Endothelial cell of umbilical vein (primary cell): ENCODE measurements around the gene CNTNAP2.

Source experiments
- EZH2 ChIP-seq: IDR thresholded peaks from 2 replicates; pipeline ENCODE4 v1.6.1; 2012; ENCODE audit warnings: borderline replicate concordance, low read depth, mild to moderate bottlenecking, moderate library complexity, low read length, inconsistent platforms; ENCODE audit not compliant: severe bottlenecking
- FOS ChIP-seq: IDR thresholded peaks from 2 replicates; pipeline ENCODE4 v1.6.1; 2011; ENCODE audit warnings: mild to moderate bottlenecking, low read length, moderate library complexity, borderline replicate concordance; ENCODE audit not compliant: insufficient read depth
- GATA2 ChIP-seq: IDR thresholded peaks from 2 replicates; pipeline ENCODE4 v1.7.0; 2011; ENCODE audit warnings: low read depth, mild to moderate bottlenecking, moderate library complexity, mixed read lengths, low read length; ENCODE audit not compliant: insufficient read length, insufficient read depth
- JUN ChIP-seq: IDR thresholded peaks from 2 replicates; pipeline ENCODE4 v1.6.1; 2011; ENCODE audit warnings: borderline replicate concordance, low read depth; ENCODE audit not compliant: insufficient read length, insufficient read depth
- POLR2A ChIP-seq: IDR thresholded peaks from 2 replicates; pipeline ENCODE4 v1.6.1; 2012; ENCODE audit warnings: low read depth, mild to moderate bottlenecking, control low read depth, low read length
- POLR2AphosphoS5 ChIP-seq: IDR thresholded peaks from 2 replicates; pipeline ENCODE4 v1.6.1; 2012; ENCODE audit warnings: low read depth, mild to moderate bottlenecking, control low read depth, low read length, moderate library complexity; ENCODE audit not compliant: insufficient read depth
- TF ChIP-seq, protein P1 (sequence below), 2 donors: IDR thresholded peaks; 1 replicate in 1 of 2; 2 replicates in 1 of 2; pipeline ENCODE4 v1.5.1; 2011; ENCODE audit warnings: low read length in 2 of 2, mild to moderate bottlenecking in 2 of 2, moderate library complexity in 2 of 2, control low read depth in 1 of 2, inconsistent platforms in 1 of 2, low read depth in 1 of 2; ENCODE audit not compliant: insufficient read depth in 1 of 2; ENCODE audit errors: extremely low read depth in 1 of 2
- TF ChIP-seq, protein P2 (sequence below): IDR thresholded peaks from 2 replicates; pipeline ENCODE4 v1.6.1; 2011; ENCODE audit not compliant: insufficient read depth, insufficient read length

DNA sequence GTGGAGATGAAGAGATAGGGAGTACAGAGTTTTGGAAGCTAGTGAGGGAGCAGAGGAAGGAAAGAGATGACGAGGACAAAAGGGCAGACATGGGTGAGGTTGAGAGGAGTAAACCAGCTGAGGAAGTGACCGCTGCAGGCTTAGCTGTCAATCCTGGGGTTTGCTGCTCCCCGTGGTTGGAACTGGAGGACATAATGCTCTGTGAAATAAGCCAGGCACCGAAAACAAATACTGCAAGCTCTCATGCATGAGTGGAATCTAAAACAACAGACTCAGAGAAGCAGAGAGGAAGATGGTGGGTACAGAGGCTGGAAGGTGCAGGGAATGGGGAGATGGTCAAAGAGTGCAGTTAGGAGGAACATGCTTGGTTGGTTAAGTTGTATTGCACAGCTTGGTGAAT lies 1991.8 kb downstream of the CNTNAP2 start:
- TF ChIP-seq, protein P1, sequence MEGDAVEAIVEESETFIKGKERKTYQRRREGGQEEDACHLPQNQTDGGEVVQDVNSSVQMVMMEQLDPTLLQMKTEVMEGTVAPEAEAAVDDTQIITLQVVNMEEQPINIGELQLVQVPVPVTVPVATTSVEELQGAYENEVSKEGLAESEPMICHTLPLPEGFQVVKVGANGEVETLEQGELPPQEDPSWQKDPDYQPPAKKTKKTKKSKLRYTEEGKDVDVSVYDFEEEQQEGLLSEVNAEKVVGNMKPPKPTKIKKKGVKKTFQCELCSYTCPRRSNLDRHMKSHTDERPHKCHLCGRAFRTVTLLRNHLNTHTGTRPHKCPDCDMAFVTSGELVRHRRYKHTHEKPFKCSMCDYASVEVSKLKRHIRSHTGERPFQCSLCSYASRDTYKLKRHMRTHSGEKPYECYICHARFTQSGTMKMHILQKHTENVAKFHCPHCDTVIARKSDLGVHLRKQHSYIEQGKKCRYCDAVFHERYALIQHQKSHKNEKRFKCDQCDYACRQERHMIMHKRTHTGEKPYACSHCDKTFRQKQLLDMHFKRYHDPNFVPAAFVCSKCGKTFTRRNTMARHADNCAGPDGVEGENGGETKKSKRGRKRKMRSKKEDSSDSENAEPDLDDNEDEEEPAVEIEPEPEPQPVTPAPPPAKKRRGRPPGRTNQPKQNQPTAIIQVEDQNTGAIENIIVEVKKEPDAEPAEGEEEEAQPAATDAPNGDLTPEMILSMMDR (IDR thresholded peaks at IDR 0.05; ENCODE audit: extremely low read depth in 1 of 2, insufficient read depth in 1 of 2, low read depth in 1 of 2, low read length in 2 of 2), result no peak
- TF ChIP-seq POLR2AphosphoS5 (no peak), EZH2 (no peak), POLR2A (no peak), FOS (no peak), GATA2 (no peak), JUN (no peak)
- TF ChIP-seq, protein P2, sequence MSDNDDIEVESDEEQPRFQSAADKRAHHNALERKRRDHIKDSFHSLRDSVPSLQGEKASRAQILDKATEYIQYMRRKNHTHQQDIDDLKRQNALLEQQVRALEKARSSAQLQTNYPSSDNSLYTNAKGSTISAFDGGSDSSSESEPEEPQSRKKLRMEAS, result no peak
